Vagina (tissue), 2 donors: ENCODE data around the gene OR52R1. TPM values are rescaled to one million over a fixed set of nuclear protein-coding genes. Genes with fewer than 3 reads are reported as not detected.

Experiments used
- DNase-seq, 2 donors: peaks; one replicate each; pipeline ENCODE4 v3.0.0-alpha.2; 2017; ENCODE audit errors: extremely low spot score in 2 of 2
- H3K27ac ChIP-seq: fragments of 200-600 bp; sonication (generic); one replicate; pipeline ENCODE4 v1.5.1; 2019
- H3K27me3 ChIP-seq: fragments of 200-600 bp; sonication (generic); one replicate; pipeline ENCODE4 v1.5.1; 2019
- H3K36me3 ChIP-seq, 2 donors: fragments of 200-600 bp; sonication (generic); one replicate each; pipeline ENCODE4 v1.5.1; 2017 to 2019
- H3K4me1 ChIP-seq: fragments of 200-600 bp; sonication (generic); one replicate; pipeline ENCODE4 v1.5.1; 2019
- H3K4me3 ChIP-seq, 2 donors: fragments of 200-600 bp; sonication (generic); 1 replicate in 1 of 2; 2 replicates in 1 of 2; pipeline ENCODE4 v1.5.1; 2016 to 2019
- H3K9me3 ChIP-seq: fragments of 200-600 bp; sonication (generic); one replicate; pipeline ENCODE4 v1.5.1; 2019
- POLR2A ChIP-seq, 2 donors: fragments of 450-650 bp; IDR thresholded peaks; one replicate each; pipeline ENCODE4 v1.6.1; 2017; ENCODE audit warnings: antibody characterized with exemption in 2 of 2, mild to moderate bottlenecking in 2 of 2, moderate library complexity in 2 of 2
- POLR2AphosphoS5 ChIP-seq, 2 donors: sonication (generic); formaldehyde crosslinking; IDR thresholded peaks; one replicate each; pipeline ENCODE4 v1.9.0; 2017; ENCODE audit warnings: antibody characterized with exemption in 2 of 2, mild to moderate bottlenecking in 2 of 2, low read depth in 1 of 2; ENCODE audit not compliant: insufficient read depth in 1 of 2
- intact Hi-C: fragments of 100-400 bp; cut with DNase I; formaldehyde crosslinking; loops from one replicate; pipeline ENCODE4 v1.15.1; 2023
- total RNA-seq: library from RNA; depleted of rRNA; stranded (reverse); fragments of >200 nt; gene quantifications from one replicate; pipeline ENCODE4 v1.2.3, GENCODE V29; 2016
- TF ChIP-seq, protein P1 (sequence below), 3 experiments: fragments of 450-650 bp in 2 of 3; fragments of 200-600 bp in 1 of 3; sonication (generic) in 1 of 3; IDR thresholded peaks; one replicate each; pipeline ENCODE4 v1.5.1; 2017 to 2019; ENCODE audit warnings: antibody characterized with exemption in 3 of 3, mild to moderate bottlenecking in 2 of 3, moderate library complexity in 2 of 3

The OR52R1 gene
- total RNA-seq = not detected

DNA sequence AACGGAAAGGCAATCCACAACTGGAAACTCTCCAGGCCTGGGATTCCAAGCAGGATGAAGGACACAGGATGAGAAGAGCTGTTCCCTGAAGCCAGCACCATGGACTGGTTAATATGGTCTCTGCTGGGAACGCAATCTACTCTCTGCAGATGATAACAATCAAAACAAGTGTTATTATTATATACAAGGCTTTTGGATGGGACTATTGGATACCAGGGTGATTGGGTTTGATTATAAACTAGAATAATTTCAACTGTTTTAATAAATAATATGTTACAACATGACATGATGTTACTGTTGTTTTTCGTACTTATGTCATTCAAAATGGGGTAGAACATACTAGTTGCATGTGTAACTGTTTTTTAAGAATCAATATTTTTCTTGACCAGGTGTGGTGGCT is at the start of gene OR52R1:
TSS of gene OR52R1 (minus strand) at position 101 of the 400 bp plus-strand sequence. CDS start at position 101, 0 bp downstream.
- no peaks in the 10 kb centered on the region for H3K36me3 ChIP-seq
- H3K4me3 ChIP-seq = no peak within 1 kb of the TSS
- no peaks in the 10 kb centered on the region for H3K4me1 ChIP-seq
- intact Hi-C loops = no loop called here
- H3K27ac ChIP-seq = no peak within 1 kb of the TSS
- no peaks in the 10 kb centered on the region for H3K9me3 ChIP-seq
- TF ChIP-seq, protein P1, sequence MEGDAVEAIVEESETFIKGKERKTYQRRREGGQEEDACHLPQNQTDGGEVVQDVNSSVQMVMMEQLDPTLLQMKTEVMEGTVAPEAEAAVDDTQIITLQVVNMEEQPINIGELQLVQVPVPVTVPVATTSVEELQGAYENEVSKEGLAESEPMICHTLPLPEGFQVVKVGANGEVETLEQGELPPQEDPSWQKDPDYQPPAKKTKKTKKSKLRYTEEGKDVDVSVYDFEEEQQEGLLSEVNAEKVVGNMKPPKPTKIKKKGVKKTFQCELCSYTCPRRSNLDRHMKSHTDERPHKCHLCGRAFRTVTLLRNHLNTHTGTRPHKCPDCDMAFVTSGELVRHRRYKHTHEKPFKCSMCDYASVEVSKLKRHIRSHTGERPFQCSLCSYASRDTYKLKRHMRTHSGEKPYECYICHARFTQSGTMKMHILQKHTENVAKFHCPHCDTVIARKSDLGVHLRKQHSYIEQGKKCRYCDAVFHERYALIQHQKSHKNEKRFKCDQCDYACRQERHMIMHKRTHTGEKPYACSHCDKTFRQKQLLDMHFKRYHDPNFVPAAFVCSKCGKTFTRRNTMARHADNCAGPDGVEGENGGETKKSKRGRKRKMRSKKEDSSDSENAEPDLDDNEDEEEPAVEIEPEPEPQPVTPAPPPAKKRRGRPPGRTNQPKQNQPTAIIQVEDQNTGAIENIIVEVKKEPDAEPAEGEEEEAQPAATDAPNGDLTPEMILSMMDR (IDR thresholded peaks at IDR 0.05) = no peak
- TF ChIP-seq POLR2A (IDR thresholded peaks at IDR 0.05) (no peak), POLR2AphosphoS5 (IDR thresholded peaks at IDR 0.05; ENCODE audit: insufficient read depth in 1 of 2, low read depth in 1 of 2) (no peak)
- H3K27me3 ChIP-seq = no peaks in the 10 kb centered on the region
- no peak for DNase-seq

DNA sequence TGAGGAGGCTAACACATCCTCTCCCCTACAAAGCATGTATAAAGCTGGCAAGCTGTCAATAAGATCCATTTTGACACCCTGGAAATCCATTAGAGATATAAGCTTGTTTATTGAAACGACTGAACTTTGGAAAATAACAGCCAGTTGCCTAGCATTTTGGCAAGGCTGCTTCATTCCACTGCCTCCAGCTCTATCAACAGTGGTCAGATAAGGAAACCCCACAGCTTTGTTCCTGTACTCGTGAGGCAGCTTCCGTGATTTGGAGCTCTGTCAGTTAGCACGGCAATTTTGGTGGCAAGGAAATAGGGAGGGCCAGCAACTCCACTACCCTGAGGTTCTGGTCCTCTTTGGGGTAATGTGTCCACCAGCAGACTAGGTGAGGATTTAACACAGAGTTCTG is 46.9 kb upstream of the OR52R1 start:
- Histone ChIP-seq H3K36me3 (no peaks in the 10 kb centered on the region), H3K27me3 (no peaks in the 10 kb centered on the region), H3K9me3 (no peaks in the 10 kb centered on the region), H3K4me1 (no peaks in the 10 kb centered on the region), H3K27ac (no peak overlapping the region), H3K4me3 (no peak overlapping the region)
- no peak for DNase-seq
- TF ChIP-seq, protein P1 (IDR thresholded peaks at IDR 0.05) = no peak
- TF ChIP-seq POLR2AphosphoS5 (IDR thresholded peaks at IDR 0.05; ENCODE audit: insufficient read depth in 1 of 2, low read depth in 1 of 2) (no peak), POLR2A (IDR thresholded peaks at IDR 0.05) (no peak)
- intact Hi-C loops = no loop called here

DNA sequence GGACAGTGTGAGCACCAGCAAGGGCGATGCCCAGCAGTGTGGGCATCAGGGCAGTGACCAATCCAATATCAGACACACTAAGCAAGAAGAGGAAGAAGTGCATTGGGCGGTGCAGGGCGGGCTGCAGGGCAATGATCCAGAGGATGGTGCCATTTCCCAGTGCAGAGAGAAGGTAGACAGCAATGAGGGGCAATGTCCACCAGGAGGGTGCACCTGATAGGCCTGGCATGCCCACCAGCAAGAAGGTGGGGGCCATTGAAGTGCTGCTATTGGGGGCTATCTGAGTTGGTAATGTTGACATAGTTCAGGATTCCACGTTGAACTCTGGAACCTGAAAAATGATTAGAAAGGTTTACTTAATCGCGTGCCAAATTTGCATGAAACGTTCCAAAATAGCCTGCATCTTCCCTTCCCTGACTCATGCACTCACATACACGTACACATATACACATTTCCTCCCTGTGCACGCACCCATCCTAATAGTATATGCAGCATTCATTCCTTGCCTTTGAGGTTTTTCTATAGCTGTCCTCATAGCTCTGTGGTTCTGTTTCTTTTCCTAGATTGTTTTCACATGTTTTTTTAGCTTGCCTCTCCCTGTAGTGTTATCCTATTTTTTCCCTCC is 44.8 kb upstream of the OR52R1 start, which contains the start of gene OR51S1:
TSS of gene OR51S1 (minus strand) at position 301 of the 625 bp plus-strand sequence. CDS start at position 301, 0 bp downstream.
- no peaks in the 10 kb centered on the region for H3K9me3 ChIP-seq
- intact Hi-C loops = no loop called here

DNA sequence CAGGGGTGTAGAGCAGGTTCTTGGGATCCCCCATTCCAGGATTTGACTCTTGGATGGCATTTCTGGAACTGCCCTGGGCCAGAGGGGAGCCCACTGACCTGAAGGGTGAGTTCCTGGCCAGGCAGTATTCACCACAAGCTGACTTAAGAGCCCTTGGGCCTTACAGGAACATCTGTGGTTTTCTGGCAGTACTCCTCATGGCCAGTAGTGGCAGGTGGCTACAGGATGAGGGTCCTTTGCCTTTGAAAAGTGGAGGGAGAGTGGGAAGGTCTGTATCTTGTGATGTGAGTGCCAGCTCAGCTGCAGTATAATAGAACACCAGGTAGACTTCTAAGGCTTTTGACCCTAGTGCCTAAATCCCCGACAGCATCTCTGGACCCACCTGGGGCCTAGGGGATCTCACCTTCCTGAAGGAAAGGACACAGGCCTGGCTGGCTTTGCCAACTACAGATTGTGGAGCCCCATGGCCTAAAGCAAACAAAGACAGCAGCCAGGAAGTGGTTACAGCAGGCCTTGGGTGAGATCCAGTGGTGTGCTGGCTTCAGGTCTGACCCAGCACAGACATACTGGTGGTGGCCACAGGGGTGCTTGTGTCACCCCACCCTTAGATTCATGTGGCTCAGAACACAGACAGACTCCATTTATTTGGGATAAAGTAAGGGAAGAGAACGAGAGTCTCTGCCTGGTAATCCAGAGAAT is 35.8 kb upstream of the OR52R1 start:
- Histone ChIP-seq H3K27ac (no peak overlapping the region), H3K27me3 (no peaks in the 10 kb centered on the region), H3K9me3 (no peaks in the 10 kb centered on the region), H3K4me1 (no peaks in the 10 kb centered on the region), H3K36me3 (no peaks in the 10 kb centered on the region), H3K4me3 (no peak overlapping the region)
- TF ChIP-seq, protein P1 (IDR thresholded peaks at IDR 0.05) = no peak
- TF ChIP-seq POLR2AphosphoS5 (IDR thresholded peaks at IDR 0.05; ENCODE audit: insufficient read depth in 1 of 2, low read depth in 1 of 2) (no peak), POLR2A (IDR thresholded peaks at IDR 0.05) (no peak)
- intact Hi-C loops = no loop called here
- DNase-seq = no peak

More for the DNA sequence above, 44.8 kb upstream of the OR52R1 start, which contains the start of gene OR51S1:
- Histone ChIP-seq H3K4me3 (no peak within 1 kb of the TSS), H3K27me3 (no peaks in the 10 kb centered on the region), H3K36me3 (no peaks in the 10 kb centered on the region), H3K27ac (no peak within 1 kb of the TSS), H3K4me1 (no peaks in the 10 kb centered on the region)
- no peak for DNase-seq
- TF ChIP-seq POLR2AphosphoS5 (IDR thresholded peaks at IDR 0.05; ENCODE audit: insufficient read depth in 1 of 2, low read depth in 1 of 2) = no peak

DNA sequence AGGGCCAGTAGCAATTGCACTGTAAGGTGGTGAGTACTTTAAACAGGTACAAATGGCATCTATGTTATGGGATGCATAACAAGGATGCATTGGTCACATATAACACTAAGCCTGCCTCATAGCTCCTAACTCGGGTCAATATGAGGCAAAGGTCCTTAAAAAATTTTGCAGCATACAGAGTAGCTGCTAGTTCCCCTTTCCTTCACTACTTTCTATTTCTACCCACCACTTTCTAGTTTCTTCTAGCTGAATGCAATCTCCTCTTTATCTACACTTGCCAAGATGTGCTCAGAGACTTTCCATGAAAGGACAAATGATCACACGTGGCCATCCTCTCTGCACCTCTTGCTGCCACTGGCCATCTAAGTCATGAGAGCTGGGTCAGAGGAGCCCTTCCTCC is 26.7 kb upstream of the OR52R1 start:
- DNase-seq = no peak
- intact Hi-C loops = no loop called here
- no peaks in the 10 kb centered on the region for H3K36me3 ChIP-seq
- H3K4me3 ChIP-seq = no peak overlapping the region
- no peaks in the 10 kb centered on the region for H3K9me3 ChIP-seq
- TF ChIP-seq POLR2A (IDR thresholded peaks at IDR 0.05) = no peak
- no peak for TF ChIP-seq POLR2AphosphoS5 (IDR thresholded peaks at IDR 0.05; ENCODE audit: insufficient read depth in 1 of 2, low read depth in 1 of 2)
- TF ChIP-seq, protein P1 (IDR thresholded peaks at IDR 0.05) = no peak
- no peaks in the 10 kb centered on the region for H3K4me1 ChIP-seq
- no peak overlapping the region for H3K27ac ChIP-seq
- no peaks in the 10 kb centered on the region for H3K27me3 ChIP-seq
